OCI-LY3 (cell line): Measurements from ENCODE around the gene GPR176.

Source experiments
- H2AFZ ChIP-seq: fragments of 200-600, 300-600 bp; shearing (Covaris generic); 2 replicates; pipeline ENCODE4 v1.6.0; 2014; ENCODE audit warnings: antibody characterized with exemption, low read depth, low read length
- H3K27ac ChIP-seq: fragments of 200-600, 300-600 bp; sonication (generic); 2 replicates; pipeline ENCODE4 v1.5.1; 2014; ENCODE audit warnings: mild to moderate bottlenecking, low read length, moderate library complexity, mixed read lengths
- H3K27me3 ChIP-seq: fragments of 200-600, 300-600 bp; sonication (generic); 2 replicates; pipeline ENCODE4 v1.6.1; 2014; ENCODE audit warnings: low read depth, low read length, mixed read lengths
- H3K36me3 ChIP-seq: fragments of 200-600, 300-600 bp; sonication (generic); replicated peaks from 2 replicates; pipeline ENCODE3; 2014; ENCODE audit warnings: low read depth, low read length, mixed read lengths
- H3K4me1 ChIP-seq: fragments of 300-600, 200-600 bp; sonication (generic); 2 replicates; pipeline ENCODE4 v1.6.1; 2014; ENCODE audit warnings: low read length, mixed read lengths
- H3K4me2 ChIP-seq: fragments of 200-600, 300-600 bp; sonication (generic); 2 replicates; pipeline ENCODE4 v1.6.1; 2014; ENCODE audit warnings: low read length, mixed read lengths
- H3K4me3 ChIP-seq: fragments of 300-600, 200-600 bp; sonication (generic); 2 replicates; pipeline ENCODE4 v1.5.1; 2014; ENCODE audit warnings: antibody characterized with exemption, mild to moderate bottlenecking, low read length, moderate library complexity
- H3K79me2 ChIP-seq: fragments of 300-600, 200-600 bp; shearing (Covaris generic); 2 replicates; pipeline ENCODE4 v1.6.1; 2014; ENCODE audit warnings: mild to moderate bottlenecking, low read length, mixed read lengths
- H3K9ac ChIP-seq: fragments of 300-600, 200-600 bp; shearing (Covaris generic); 2 replicates; pipeline ENCODE4 v1.6.0; 2014; ENCODE audit warnings: mild to moderate bottlenecking, low read length, moderate library complexity
- H3K9me3 ChIP-seq: fragments of 200-600, 300-600 bp; shearing (Covaris generic); 2 replicates; pipeline ENCODE4 v1.6.1; 2014; ENCODE audit warnings: low read length, mixed read lengths; ENCODE audit not compliant: insufficient read depth
- H4K20me1 ChIP-seq: fragments of 200-600, 300-600 bp; sonication (generic); 2 replicates; pipeline ENCODE4 v1.6.1; 2016; ENCODE audit warnings: low read length, mixed read lengths; ENCODE audit not compliant: insufficient read depth
- EZH2phosphoT487 ChIP-seq: fragments of 200-600 bp; shearing (Covaris generic); IDR thresholded peaks from 2 replicates; pipeline ENCODE4 v1.6.1; 2018; ENCODE audit warnings: antibody characterized with exemption, mixed run types, low read depth
- TF ChIP-seq, protein P1 (sequence below): fragments of 200-600, 300-600 bp; sonication (generic); IDR thresholded peaks from 2 replicates; pipeline ENCODE4 v1.5.1; 2014; ENCODE audit warnings: antibody characterized with exemption, low read length, low read depth

The GPR176 gene

GRCh38 chr15:39756806-39757522 is 163.1 kb downstream of the GPR176 start:
- Histone ChIP-seq H3K4me2 (peak overlapping the region; percentile 6; the same call in 1 of the 2 replicates), H3K79me2 (no peaks in the 10 kb centered on the region), H3K4me1 (peaks cover 4% of the 10 kb centered on the region; the same call in 1 of the 2 replicates), H3K27me3 (no peaks in the 10 kb centered on the region), H3K36me3 (no peaks in the 10 kb centered on the region), H3K27ac (no peak overlapping the region), H2AFZ (no peak overlapping the region), H3K9me3 (no peaks in the 10 kb centered on the region), H3K4me3 (no peak overlapping the region), H3K9ac (no peak overlapping the region), H4K20me1 (no peaks in the 10 kb centered on the region)
- TF ChIP-seq, protein P1, sequence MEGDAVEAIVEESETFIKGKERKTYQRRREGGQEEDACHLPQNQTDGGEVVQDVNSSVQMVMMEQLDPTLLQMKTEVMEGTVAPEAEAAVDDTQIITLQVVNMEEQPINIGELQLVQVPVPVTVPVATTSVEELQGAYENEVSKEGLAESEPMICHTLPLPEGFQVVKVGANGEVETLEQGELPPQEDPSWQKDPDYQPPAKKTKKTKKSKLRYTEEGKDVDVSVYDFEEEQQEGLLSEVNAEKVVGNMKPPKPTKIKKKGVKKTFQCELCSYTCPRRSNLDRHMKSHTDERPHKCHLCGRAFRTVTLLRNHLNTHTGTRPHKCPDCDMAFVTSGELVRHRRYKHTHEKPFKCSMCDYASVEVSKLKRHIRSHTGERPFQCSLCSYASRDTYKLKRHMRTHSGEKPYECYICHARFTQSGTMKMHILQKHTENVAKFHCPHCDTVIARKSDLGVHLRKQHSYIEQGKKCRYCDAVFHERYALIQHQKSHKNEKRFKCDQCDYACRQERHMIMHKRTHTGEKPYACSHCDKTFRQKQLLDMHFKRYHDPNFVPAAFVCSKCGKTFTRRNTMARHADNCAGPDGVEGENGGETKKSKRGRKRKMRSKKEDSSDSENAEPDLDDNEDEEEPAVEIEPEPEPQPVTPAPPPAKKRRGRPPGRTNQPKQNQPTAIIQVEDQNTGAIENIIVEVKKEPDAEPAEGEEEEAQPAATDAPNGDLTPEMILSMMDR, result peak; percentile 70
- no peak for TF ChIP-seq EZH2phosphoT487

GRCh38 chr15:39752991-39753390 is 167.1 kb downstream of the GPR176 start:
- Histone ChIP-seq H4K20me1 (no peaks in the 10 kb centered on the region), H3K27me3 (no peaks in the 10 kb centered on the region), H2AFZ (no peak overlapping the region), H3K79me2 (no peaks in the 10 kb centered on the region), H3K4me2 (no peak overlapping the region), H3K4me3 (no peak overlapping the region), H3K27ac (no peak overlapping the region), H3K9ac (no peak overlapping the region), H3K36me3 (no peaks in the 10 kb centered on the region), H3K9me3 (no peaks in the 10 kb centered on the region), H3K4me1 (peaks cover 7% of the 10 kb centered on the region)
- TF ChIP-seq, protein P1, result no peak
- TF ChIP-seq EZH2phosphoT487, result no peak

DNA sequence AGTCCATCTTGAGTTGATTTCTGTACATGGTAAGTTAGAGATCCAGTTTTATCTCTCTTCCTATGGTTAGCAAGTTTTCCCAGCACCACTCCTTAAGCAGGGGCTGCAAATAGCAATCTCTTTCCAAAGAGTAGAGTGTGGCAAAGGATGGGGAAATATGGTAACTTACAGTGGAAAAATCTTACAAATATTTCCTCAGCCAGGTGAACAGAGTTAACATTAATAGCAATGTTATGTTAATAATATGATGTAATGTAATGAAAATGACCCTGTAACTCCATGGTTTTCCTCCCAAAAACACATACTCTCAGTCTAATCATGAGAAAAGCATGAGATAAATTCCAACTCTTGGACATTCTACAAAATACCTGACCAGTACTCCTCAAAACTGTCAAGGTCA is 167.8 kb downstream of the GPR176 start:
- no peak overlapping the region for H3K4me3 ChIP-seq
- no peaks in the 10 kb centered on the region for H3K9me3 ChIP-seq
- H3K79me2 ChIP-seq, result no peaks in the 10 kb centered on the region
- H3K27me3 ChIP-seq, result no peaks in the 10 kb centered on the region
- TF ChIP-seq EZH2phosphoT487, result no peak
- TF ChIP-seq, protein P1, result no peak
- H3K9ac ChIP-seq, result no peak overlapping the region
- H3K4me2 ChIP-seq, result no peak overlapping the region
- no peaks in the 10 kb centered on the region for H4K20me1 ChIP-seq
- H2AFZ ChIP-seq, result no peak overlapping the region
- no peak overlapping the region for H3K27ac ChIP-seq
- peaks cover 10% of the 10 kb centered on the region for H3K4me1 ChIP-seq
- no peaks in the 10 kb centered on the region for H3K36me3 ChIP-seq
